ENCODE data around the gene KDM4C.

The KDM4C gene

GRCh38 chr9:7033076-7034045, 275.6 kb downstream of the KDM4C start:
- Histone ChIP-seq H3F3A (ENCODE audit: insufficient read depth) (no peaks in the 10 kb centered on the region), H3K4me2 (ENCODE audit: low read depth, low read length, poor library complexity, severe bottlenecking) (no peak overlapping the region), H3K9me2 (replicated peaks; ENCODE audit: insufficient read depth, low read length) (no peaks in the 10 kb centered on the region), H2AFZ (ENCODE audit: low read depth, low read length, severe bottlenecking) (no peak overlapping the region), H3K9me3 (ENCODE audit: insufficient read depth, low read length) (no peaks in the 10 kb centered on the region), H3K4me3 (ENCODE audit: insufficient read depth, low read length, poor library complexity, severe bottlenecking) (no peak overlapping the region), H3K36me3 (ENCODE audit: low read length) (no peaks in the 10 kb centered on the region), H3K79me2 (ENCODE audit: insufficient read depth, low read length) (no peaks in the 10 kb centered on the region), H4K20me1 (ENCODE audit: low read depth, low read length) (no peaks in the 10 kb centered on the region), H3K9ac (ENCODE audit: low read length) (no peak overlapping the region), H3K27me3 (ENCODE audit: low read length) (no peaks in the 10 kb centered on the region), H3K27ac (ENCODE audit: low read depth, low read length) (no peak overlapping the region)
- TF ChIP-seq EZH2phosphoT487 (conservative IDR thresholded peaks at IDR 0.05; ENCODE audit: low read length) (no peak), CTCF (IDR thresholded peaks at IDR 0.05; ENCODE audit: insufficient read depth, low read length, poor library complexity, severe bottlenecking) (no peak)

GRCh38 chr9:7037176-7037575, 279.4 kb downstream of the KDM4C start:
- no peak overlapping the region for H2AFZ ChIP-seq (ENCODE audit: low read depth, low read length, severe bottlenecking)
- no peaks in the 10 kb centered on the region for H4K20me1 ChIP-seq (ENCODE audit: low read depth, low read length)
- H3K9me2 ChIP-seq (replicated peaks; ENCODE audit: insufficient read depth, low read length), result no peaks in the 10 kb centered on the region
- no peaks in the 10 kb centered on the region for H3F3A ChIP-seq (ENCODE audit: insufficient read depth)
- no peak overlapping the region for H3K9ac ChIP-seq (ENCODE audit: low read length)
- no peak overlapping the region for H3K4me3 ChIP-seq (ENCODE audit: insufficient read depth, low read length, poor library complexity, severe bottlenecking)
- no peak overlapping the region for H3K4me2 ChIP-seq (ENCODE audit: low read depth, low read length, poor library complexity, severe bottlenecking)
- no peaks in the 10 kb centered on the region for H3K9me3 ChIP-seq (ENCODE audit: insufficient read depth, low read length)
- TF ChIP-seq CTCF (IDR thresholded peaks at IDR 0.05; ENCODE audit: insufficient read depth, low read length, poor library complexity, severe bottlenecking) (no peak), EZH2phosphoT487 (conservative IDR thresholded peaks at IDR 0.05; ENCODE audit: low read length) (no peak)
- no peaks in the 10 kb centered on the region for H3K27me3 ChIP-seq (ENCODE audit: low read length)
- no peak overlapping the region for H3K27ac ChIP-seq (ENCODE audit: low read depth, low read length)
- H3K36me3 ChIP-seq (ENCODE audit: low read length), result no peaks in the 10 kb centered on the region
- no peaks in the 10 kb centered on the region for H3K79me2 ChIP-seq (ENCODE audit: insufficient read depth, low read length)

- Histone ChIP-seq H3K9me3 (ENCODE audit: insufficient read depth, low read length) (no peaks in the 10 kb centered on the region), H3K9ac (ENCODE audit: low read length) (no peak overlapping the region), H3K79me2 (ENCODE audit: insufficient read depth, low read length) (no peaks in the 10 kb centered on the region), H2AFZ (ENCODE audit: low read depth, low read length, severe bottlenecking) (no peak overlapping the region), H3K4me3 (ENCODE audit: insufficient read depth, low read length, poor library complexity, severe bottlenecking) (no peak overlapping the region), H3K9me2 (replicated peaks; ENCODE audit: insufficient read depth, low read length) (no peaks in the 10 kb centered on the region), H3K27me3 (ENCODE audit: low read length) (no peaks in the 10 kb centered on the region), H3K27ac (ENCODE audit: low read depth, low read length) (no peak overlapping the region), H4K20me1 (ENCODE audit: low read depth, low read length) (no peaks in the 10 kb centered on the region), H3F3A (ENCODE audit: insufficient read depth) (no peaks in the 10 kb centered on the region), H3K4me2 (ENCODE audit: low read depth, low read length, poor library complexity, severe bottlenecking) (no peak overlapping the region), H3K36me3 (ENCODE audit: low read length) (no peaks in the 10 kb centered on the region)
- no peak for TF ChIP-seq EZH2phosphoT487 (conservative IDR thresholded peaks at IDR 0.05; ENCODE audit: low read length)
- TF ChIP-seq CTCF (IDR thresholded peaks at IDR 0.05; ENCODE audit: insufficient read depth, low read length, poor library complexity, severe bottlenecking), result no peak
These were observed 284.4 kb downstream of the KDM4C start for GRCh38 chr9:7042124-7042523.

All from SU-DHL-6 (cell line).